ENCODE data around the gene GPATCH4.
A peak's percentile ranks its signal among the peaks of the same experiment; 100 is the strongest.
"Not testable (repeated sequence)": the region's sequence is repeated elsewhere in the genome, so short reads cannot be mapped to it uniquely, and the experiment has no call there.

GPATCH4 gene

GRCh38 chr1:156571919-156572662, 29.2 kb downstream of the GPATCH4 start, which contains the start of gene IQGAP3:
TSS of gene IQGAP3 (minus strand) at chr1:156572565. CDS start at chr1:156572529, 36 bp downstream.
- peak; percentile 69 for DNase-seq

GRCh38 chr1:156571261-156571852, 29.9 kb downstream of the GPATCH4 start:
- DNase-seq, result no peak

GRCh38 chr1:156566436-156566835, 34.8 kb downstream of the GPATCH4 start:
- DNase-seq, result no peak

- no peak for DNase-seq
Observed at GRCh38 chr1:156565519-156565918, 35.8 kb downstream of the GPATCH4 start.

- DNase-seq, result no peak
Observed at GRCh38 chr1:156560585-156561163, 40.6 kb downstream of the GPATCH4 start.

DNA sequence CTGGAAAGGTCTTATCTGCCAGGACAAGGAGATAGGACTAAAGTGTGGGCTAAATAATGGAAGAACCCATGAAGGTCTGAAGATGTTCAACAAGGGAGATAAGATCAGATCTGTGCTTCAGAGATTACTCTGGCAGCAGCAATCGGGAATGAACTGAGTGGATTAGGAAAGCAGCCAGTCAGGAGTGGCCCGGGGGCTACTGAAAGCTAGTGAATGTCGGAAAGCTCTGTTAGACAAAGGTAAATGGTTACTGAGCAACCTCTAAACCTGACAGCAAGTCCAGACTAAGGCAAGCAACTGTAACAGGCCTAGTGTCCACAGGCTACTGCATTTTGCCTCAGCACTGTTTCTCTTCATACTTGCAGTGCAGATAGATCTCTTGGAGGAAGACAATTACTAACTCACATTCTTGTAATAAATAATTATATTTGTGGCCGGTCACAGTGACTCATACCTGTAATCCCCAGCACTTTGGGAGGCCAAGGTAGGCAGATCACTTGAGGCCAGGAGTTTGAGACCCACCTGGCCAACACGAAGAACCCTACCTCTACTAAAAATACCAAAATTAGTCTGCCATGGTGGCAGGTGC, 41.4 kb downstream of the GPATCH4 start:
- DNase-seq, result no peak

DNA sequence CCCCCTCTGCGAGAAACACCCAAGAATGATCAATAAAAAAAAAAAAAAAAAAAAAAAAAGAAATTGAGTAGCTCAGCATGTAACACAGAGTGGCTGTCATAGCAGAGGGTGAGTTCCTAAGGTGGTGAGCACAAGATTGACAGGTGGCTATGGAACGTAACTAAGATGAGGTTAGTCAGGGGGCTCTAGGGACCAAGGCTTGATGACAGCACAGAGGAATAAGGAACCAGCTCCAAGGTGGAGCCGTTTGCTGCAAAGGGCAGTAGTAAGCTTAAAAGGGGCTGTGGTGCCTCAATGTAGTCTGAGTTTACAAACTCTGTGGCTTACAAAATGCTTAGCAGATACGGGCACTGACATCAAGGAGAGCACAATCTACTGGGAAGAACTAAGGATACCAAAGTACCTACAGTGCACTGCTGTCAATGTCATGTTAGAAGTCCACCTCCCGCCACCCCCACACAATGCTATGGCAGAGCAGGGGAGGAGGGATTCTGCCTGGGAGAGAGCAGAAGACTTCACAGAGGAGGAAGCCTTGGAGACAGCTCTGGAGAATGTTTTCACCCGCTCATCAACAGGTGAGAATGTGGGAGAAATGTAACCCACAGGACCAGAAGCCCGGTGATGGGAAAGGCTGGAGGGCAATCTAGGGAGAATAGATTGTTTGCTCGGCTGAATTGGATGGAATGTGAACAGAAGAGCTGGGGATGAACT, 42.0 kb downstream of the GPATCH4 start:
- DNase-seq, result no peak

GRCh38 chr1:156556354-156556753, 44.9 kb downstream of the GPATCH4 start:
- no peak for DNase-seq

DNA sequence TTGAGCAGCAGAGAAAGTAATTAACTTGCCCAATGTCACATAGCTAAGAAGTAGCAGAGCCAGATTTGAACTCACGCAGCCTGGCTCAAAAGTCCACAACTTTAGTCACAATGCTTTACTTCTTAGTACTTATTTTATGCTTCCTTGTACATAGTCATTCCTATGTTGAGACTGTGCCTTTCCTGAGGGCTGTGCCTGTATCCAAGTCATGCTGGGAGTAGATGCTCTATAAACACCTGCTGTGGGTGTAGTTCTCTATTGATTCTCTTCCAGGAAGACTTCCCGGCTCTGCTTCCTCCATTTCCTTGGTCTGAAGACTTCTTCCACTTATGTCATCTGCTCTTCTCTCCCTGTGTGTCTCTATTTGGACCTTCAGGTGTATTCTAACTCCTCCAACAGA, 45.6 kb downstream of the GPATCH4 start:
- DNase-seq, result no peak

DNA sequence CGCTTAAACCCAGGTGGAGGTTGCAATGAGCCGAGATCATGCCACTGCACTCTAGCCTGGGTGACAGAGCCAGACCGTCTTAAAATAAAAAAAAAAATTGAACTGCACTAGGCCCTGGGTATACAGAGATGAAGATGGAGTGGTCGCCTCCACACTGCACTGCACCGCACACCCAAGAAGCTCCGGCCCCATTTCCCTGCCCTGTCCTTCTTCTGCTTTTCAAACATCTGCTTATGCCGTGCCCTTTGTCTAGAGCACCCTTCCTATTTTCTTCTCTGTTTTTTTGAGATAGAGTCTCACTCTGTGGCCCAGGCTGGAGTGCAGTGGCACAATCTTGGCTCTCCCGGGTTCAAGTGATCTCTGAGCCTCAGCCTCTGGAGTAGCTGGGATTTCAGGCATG, 46.3 kb downstream of the GPATCH4 start:
- DNase-seq, result no peak

DNA sequence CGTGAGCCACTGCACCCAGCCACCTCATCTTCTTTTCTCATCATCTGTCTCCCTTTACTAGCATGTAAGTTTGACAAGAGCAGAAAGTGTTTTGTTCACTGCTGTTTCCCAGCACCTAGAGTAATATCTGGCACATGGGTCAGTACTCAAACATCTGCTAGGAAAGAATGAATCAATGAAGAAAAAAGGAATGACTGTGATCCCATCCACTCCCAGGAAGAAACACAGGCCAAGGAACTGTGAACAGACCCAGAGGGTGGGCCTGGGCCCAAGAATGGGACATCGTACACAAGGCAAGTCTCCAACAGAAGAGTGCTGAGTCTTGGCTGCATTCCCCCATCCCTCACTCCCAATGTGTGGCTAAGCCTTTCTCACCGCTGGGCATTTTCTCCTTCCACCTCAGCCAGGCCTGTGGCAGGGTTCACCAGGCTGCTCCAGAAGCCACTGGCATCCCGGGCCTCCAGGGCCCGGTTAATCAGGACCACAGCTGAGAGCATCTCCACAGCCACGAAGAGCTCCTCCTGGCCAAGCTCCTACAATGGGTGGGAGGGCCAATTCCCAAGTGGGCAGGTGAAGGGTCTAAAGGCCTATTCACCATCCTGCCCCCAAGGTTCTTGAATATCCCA, 47.3 kb downstream of the GPATCH4 start:
- DNase-seq, result no peak

- DNase-seq, result not testable (repeated sequence)
Observed at GRCh38 chr1:156552937-156553336, 48.3 kb downstream of the GPATCH4 start.

DNA sequence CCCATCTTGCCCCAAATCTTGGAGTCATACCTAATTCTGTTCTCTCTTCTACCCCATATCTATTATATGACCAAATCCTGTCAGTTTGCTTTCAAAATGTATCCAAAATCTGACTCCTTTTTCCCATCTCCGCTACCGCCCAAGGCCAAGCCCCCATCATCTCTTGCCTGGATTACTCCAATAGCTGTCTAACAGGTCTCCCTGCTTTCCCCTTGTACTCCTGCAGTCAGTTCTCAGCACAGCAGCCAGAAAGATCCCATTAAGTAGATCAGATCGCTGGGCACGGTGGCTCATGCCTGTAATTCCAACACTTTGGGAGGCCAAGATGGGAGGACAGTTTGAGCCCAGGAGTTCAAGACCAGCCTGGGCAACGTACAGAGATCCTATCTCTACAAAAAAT, 48.8 kb downstream of the GPATCH4 start:
- no peak for DNase-seq

DNA sequence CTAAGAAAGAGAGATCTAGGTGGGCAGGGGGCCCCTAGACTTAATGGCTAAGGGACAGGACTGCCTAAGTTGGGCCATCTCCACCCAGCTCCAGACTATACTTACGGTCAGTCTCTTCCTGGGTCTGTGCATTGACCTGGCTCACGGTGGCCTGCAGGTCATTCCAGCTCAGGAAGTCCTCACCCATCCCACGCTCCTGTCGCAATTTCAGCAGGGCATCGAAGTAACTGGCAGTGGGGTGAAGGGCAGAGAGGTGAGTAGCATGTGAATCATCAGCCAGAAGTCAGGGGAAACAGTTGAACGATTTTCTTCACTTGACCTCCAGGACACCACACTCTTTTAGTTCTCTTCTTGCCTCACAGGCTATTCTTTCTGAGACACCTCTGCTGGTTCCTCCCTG, 49.4 kb downstream of the GPATCH4 start:
- no peak for DNase-seq

GRCh38 chr1:156551066-156551643, 50.1 kb downstream of the GPATCH4 start:
- no peak for DNase-seq

- no peak for DNase-seq
Observed at GRCh38 chr1:156550346-156550745, 50.9 kb downstream of the GPATCH4 start.

DNA sequence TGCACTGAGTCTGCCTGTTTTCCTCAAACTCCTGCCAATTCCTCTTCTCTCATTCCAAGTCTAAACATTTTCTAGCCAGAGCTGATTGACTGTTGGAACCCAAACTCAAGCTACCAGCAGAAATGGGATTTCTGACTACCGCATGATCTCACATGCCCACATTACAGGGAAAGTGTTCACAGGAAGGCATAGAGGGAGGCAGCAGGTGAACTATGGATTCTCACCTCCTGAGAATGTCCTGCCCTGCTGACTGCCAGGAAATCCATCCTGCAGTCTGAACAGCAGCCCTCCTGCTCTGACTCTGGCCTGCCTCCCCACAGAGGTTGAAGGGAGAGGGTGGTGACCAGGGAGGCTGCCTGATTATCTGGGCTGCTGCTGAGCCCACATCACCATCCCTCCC, 51.4 kb downstream of the GPATCH4 start:
- no peak for DNase-seq

DNA sequence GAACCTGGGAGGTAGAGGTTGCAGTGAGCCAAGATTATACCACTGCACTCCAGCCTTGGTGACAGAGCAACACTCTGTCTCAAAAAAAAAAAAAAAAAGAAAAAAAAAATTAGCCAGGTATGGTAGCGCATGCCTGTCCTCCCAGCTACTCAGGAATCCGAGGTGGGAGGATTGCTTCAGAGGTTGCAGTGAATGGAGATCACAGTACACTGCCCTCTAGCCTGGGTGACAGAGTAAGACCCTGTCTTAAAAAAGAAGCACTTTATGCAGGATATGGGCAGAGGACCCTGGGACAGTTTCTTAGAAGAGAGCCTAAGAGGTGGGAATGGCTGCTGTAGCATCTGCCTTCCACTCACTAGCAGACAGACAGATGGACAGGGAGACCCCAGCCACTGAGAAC, 51.9 kb downstream of the GPATCH4 start:
- DNase-seq, result no peak

DNA sequence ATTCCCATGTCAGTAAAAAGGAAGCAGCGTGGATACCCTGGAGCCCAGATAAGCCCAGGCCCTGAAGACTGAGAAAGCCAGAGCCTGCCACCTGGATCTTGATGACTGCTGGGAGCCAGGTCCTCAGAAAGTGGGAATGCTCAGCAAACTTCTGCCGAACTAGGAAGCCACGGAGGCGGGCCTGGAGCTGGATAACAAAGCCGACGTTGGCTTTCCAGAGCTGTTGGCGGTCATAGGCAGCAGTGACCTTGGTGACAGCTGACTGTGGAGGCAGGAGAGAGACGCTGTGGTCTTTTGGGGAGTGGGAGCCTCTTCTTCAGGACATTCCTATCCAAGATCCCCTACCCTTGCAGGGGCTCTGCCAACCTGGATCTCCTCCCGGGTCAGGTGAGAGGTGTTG, 53.3 kb downstream of the GPATCH4 start:
- no peak for DNase-seq

GRCh38 chr1:156547434-156547833, 53.8 kb downstream of the GPATCH4 start:
- DNase-seq, result no peak

GRCh38 chr1:156546267-156546666, 55.0 kb downstream of the GPATCH4 start:
- DNase-seq, result no peak

DNA sequence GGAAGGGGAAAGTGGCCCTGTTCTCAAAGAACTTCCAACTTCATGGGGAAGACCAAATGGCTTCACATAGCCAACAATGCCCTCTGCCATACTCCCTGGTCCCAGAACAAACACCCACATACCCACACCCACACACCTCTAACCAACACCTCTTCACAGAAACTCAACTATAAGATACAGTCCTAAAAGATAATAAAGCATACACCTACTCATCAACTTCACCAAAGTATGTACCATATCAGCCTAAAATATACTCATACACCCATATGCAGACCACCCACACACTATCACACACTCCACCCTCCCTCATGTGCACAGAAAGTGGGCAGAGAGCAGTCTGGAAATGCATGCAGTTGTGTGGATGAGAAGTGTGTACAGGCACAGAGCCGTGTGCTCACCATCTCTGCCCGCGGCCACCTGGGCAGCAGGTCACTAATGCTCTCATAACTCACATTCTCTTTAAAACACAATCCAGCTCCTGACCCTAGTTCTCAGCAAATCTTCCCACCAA, 56.6 kb downstream of the GPATCH4 start:
- no peak for DNase-seq
